ENCODE results near the gene PNPO. TPM values are rescaled to one million over a fixed set of nuclear protein-coding genes. Genes with fewer than 3 reads are reported as not detected.
A peak's percentile ranks its signal among the peaks of the same experiment; 100 is the strongest.

Gene PNPO
- total RNA-seq (2022), result 110 and 118 TPM in 2 replicates
- percentile 91 among the genes with signal in this experiment for Bru-seq, nascent RNA
- percentile 96 among the genes with signal in this experiment for BruChase-seq, experiment 1, labeled RNA remaining after a 2-hour chase
- percentile 98 among the genes with signal in this experiment for BruChase-seq, experiment 2, labeled RNA remaining after a 6-hour chase
- long read RNA-seq, transcript PNPO-202 (6 exons, 1,196 nt), result minor isoform, 6 of 239 reads
- long read RNA-seq, transcript PNPO-217 (7 exons, 3,465 nt), result major isoform, 166 of 239 reads
- long read RNA-seq, transcript PNPO-211 (7 exons, 3,657 nt), result minor isoform, 18 of 239 reads
- long read RNA-seq, transcript PNPO-205 (7 exons, 696 nt), result minor isoform, 7 of 239 reads
- long read RNA-seq, partial matches to known transcripts, result 18 of 239 reads
- long read RNA-seq, other reads (novel, unspliced or antisense), result 13 of 239 reads

- intact Hi-C loops (cut with micrococcal nuclease; ENCODE audit: unreplicated experiment), result loop anchor here (1.0 kb wide), 3 partner anchors 8 to 107 kb away; partner anchors contain the start of gene NFE2L1
Measured at GRCh38 chr17:47941246-47942095, at the start of gene PNPO. TSS of gene PNPO (plus strand) at chr17:47941571. CDS start at chr17:47941676, 105 bp downstream.

GRCh38 chr17:47894498-47895346 lies 46.6 kb upstream of the PNPO start:
- POLR2A ChIA-PET, result interaction anchor here (0.6 to 2.9 kb wide), 26 partner anchors 9 to 958 kb away, joined by 3 to 56 read pairs (median 6); partner anchors contain the start of genes CDK5RAP3, KPNB1, LRRC46 and MRPL10
- intact Hi-C loops (cut with micrococcal nuclease; ENCODE audit: unreplicated experiment), result loop anchor here (1.0 kb wide), 6 partner anchors 47 to 124 kb away; partner anchors contain the start of genes PNPO and SCRN2
- peaks cover 10% of the 10 kb centered on the region for H3K4me1 ChIP-seq
- Mint-ChIP-seq H3K4me1 (ENCODE audit: low read depth, unreplicated experiment) (peaks cover 29% of the 10 kb centered on the region), H3K9me3 (ENCODE audit: unreplicated experiment) (no peaks in the 10 kb centered on the region), H3K36me3 (ENCODE audit: insufficient read depth, unreplicated experiment) (peaks cover 20% of the 10 kb centered on the region), H3K27me3 (ENCODE audit: insufficient read depth, unreplicated experiment) (peaks cover 2% of the 10 kb centered on the region), H3K4me3 (ENCODE audit: unreplicated experiment) (peak overlapping the region; percentile 75), H3K27ac (ENCODE audit: unreplicated experiment) (peak overlapping the region; percentile 91)
- CTCF ChIA-PET, result interaction anchor here (0.6 to 15.7 kb wide), 20 partner anchors 9 to 174 kb away, joined by 3 to 904 read pairs (median 10); partner anchors contain the start of genes CDK5RAP3, LRRC46, MRPL10 and NFE2L1
- no TSS peak for BruUV-seq (replicated peaks)
- no peaks in the 10 kb centered on the region for H3K9me3 ChIP-seq
- DNase-seq, result no peak
- H3K4me3 ChIP-seq (ENCODE audit: low read depth, low read length), result peak overlapping the region; percentile 60
- 0 out of 2 replicates have a peak, but pooled peaks cover 2% of the 10 kb centered on the region for H3K36me3 ChIP-seq (ENCODE audit: control insufficient read depth, insufficient read depth, low read length)
- no peaks in the 10 kb centered on the region for H3K27me3 ChIP-seq (replicated peaks; ENCODE audit: control insufficient read depth, insufficient read depth, low read length)
- no peak for TF ChIP-seq CTCF (IDR thresholded peaks at IDR 0.05; ENCODE audit: insufficient read depth in 1 of 2, low read depth in 1 of 2, low read length in 1 of 2, severe bottlenecking in 1 of 2, unreplicated experiment in 1 of 2)

More at GRCh38 chr17:47941246-47942095, at the start of gene PNPO:
- H3K36me3 Mint-ChIP-seq (ENCODE audit: insufficient read depth, unreplicated experiment), result peaks cover 33% of the 10 kb centered on the region
- H3K9me3 Mint-ChIP-seq (ENCODE audit: unreplicated experiment), result no peaks in the 10 kb centered on the region
- H3K9me3 ChIP-seq, result no peaks in the 10 kb centered on the region
- peaks cover 12% of the 10 kb centered on the region; the same call in 1 of the 2 replicates for H3K4me1 ChIP-seq
- peak within 1 kb of the TSS; percentile 69 for H3K4me3 ChIP-seq (ENCODE audit: low read depth, low read length)
- H3K36me3 ChIP-seq (ENCODE audit: control insufficient read depth, insufficient read depth, low read length), result peaks cover 7% of the 10 kb centered on the region
- H3K4me1 Mint-ChIP-seq (ENCODE audit: low read depth, unreplicated experiment), result peaks cover 23% of the 10 kb centered on the region
- POLR2A ChIA-PET, result interaction anchor here (0.5 to 2.3 kb wide), 41 partner anchors 9 to 1719 kb away, joined by 3 to 70 read pairs (median 4); partner anchors contain the start of genes CDK5RAP3, HOXB13, KPNB1 and LRRC46
- no peaks in the 10 kb centered on the region for H3K27me3 Mint-ChIP-seq (ENCODE audit: insufficient read depth, unreplicated experiment)
- peak; percentile 45 to 48 for TF ChIP-seq CTCF (IDR thresholded peaks at IDR 0.05; ENCODE audit: insufficient read depth in 1 of 2, low read depth in 1 of 2, low read length in 1 of 2, severe bottlenecking in 1 of 2, unreplicated experiment in 1 of 2)
- H3K4me3 Mint-ChIP-seq (ENCODE audit: unreplicated experiment), result peak within 1 kb of the TSS; percentile 82
- H3K27me3 ChIP-seq (replicated peaks; ENCODE audit: control insufficient read depth, insufficient read depth, low read length), result no peaks in the 10 kb centered on the region
- CTCF ChIA-PET, result interaction anchor here (0.5 to 7.0 kb wide), 38 partner anchors 9 to 1621 kb away, joined by 3 to 219 read pairs (median 5); partner anchors contain the start of genes CDK5RAP3, LRRC46, MRPL10 and PRR15L
- peak; percentile 100 for DNase-seq
- BruUV-seq (replicated peaks), result no TSS peak
- peak within 1 kb of the TSS; percentile 75 for H3K27ac Mint-ChIP-seq (ENCODE audit: unreplicated experiment)

Measured in Caco-2 (cell line).